Liver (tissue), 9 donors: ENCODE data around the gene PLCL1. TPM values are rescaled to one million over a fixed set of nuclear protein-coding genes. Genes with fewer than 3 reads are reported as not detected.

ENCODE experiments used
- DNase-seq: peaks from one replicate; pipeline ENCODE4 v3.0.0-alpha.2; 2017; ENCODE audit warnings: low spot score
- H3K27ac ChIP-seq, 2 donors: one replicate each; pipeline ENCODE4 v1.7.0; 2013; ENCODE audit warnings: inconsistent platforms in 2 of 2, low read length in 2 of 2, control low read depth in 1 of 2, low read depth in 1 of 2, mild to moderate bottlenecking in 1 of 2
- H3K27me3 ChIP-seq, 4 donors: one replicate each; pipeline versions ENCODE4 v1.6.1 to v1.7.0; 2013; ENCODE audit warnings: low read length in 3 of 4, inconsistent platforms in 1 of 4, mild to moderate bottlenecking in 1 of 4, moderate library complexity in 1 of 4; ENCODE audit not compliant: control insufficient read depth in 4 of 4, insufficient read depth in 4 of 4
- H3K36me3 ChIP-seq, 4 donors: one replicate each; pipeline versions ENCODE4 v1.6.1 to v1.7.0; 2013; ENCODE audit warnings: low read length in 3 of 4, mild to moderate bottlenecking in 3 of 4, low read depth in 1 of 4, moderate library complexity in 1 of 4; ENCODE audit not compliant: control insufficient read depth in 4 of 4, insufficient read depth in 3 of 4
- H3K4me1 ChIP-seq, 4 donors: one replicate each; pipeline versions ENCODE4 v1.6.1 to v1.7.0; 2013; ENCODE audit warnings: low read length in 3 of 4, mild to moderate bottlenecking in 3 of 4, moderate library complexity in 1 of 4; ENCODE audit not compliant: control insufficient read depth in 4 of 4, insufficient read depth in 4 of 4
- H3K4me3 ChIP-seq, 3 donors: one replicate each; pipeline versions ENCODE4 v1.6.1 to v1.7.0; 2013; ENCODE audit warnings: low read length in 3 of 3, control low read depth in 1 of 3, low read depth in 1 of 3, mild to moderate bottlenecking in 1 of 3
- H3K9ac ChIP-seq, 2 donors: one replicate each; pipeline ENCODE4 v1.7.0; 2013; ENCODE audit warnings: low read length in 2 of 2, mild to moderate bottlenecking in 2 of 2, moderate library complexity in 2 of 2, control low read depth in 1 of 2, low read depth in 1 of 2
- H3K9me3 ChIP-seq, 4 donors: one replicate each; pipeline versions ENCODE4 v1.6.1 to v1.7.0; 2013; ENCODE audit warnings: low read length in 3 of 4; ENCODE audit not compliant: control insufficient read depth in 4 of 4
- ATF3 ChIP-seq: IDR thresholded peaks from 2 replicates; pipeline ENCODE4 v1.6.1; 2016; ENCODE audit warnings: antibody characterized with exemption
- EGR1 ChIP-seq, 2 donors: IDR thresholded peaks; 2 replicates each; pipeline ENCODE4 v1.6.1; 2016 to 2018; ENCODE audit warnings: antibody characterized with exemption in 2 of 2, low read depth in 2 of 2
- FOXA1 ChIP-seq: IDR thresholded peaks from 2 replicates; pipeline ENCODE4 v1.6.1; 2016; ENCODE audit warnings: antibody characterized with exemption
- GABPA ChIP-seq, 2 donors: IDR thresholded peaks in 1 of 2; conservative IDR thresholded peaks in 1 of 2; 2 replicates each; pipeline ENCODE4 v1.6.1; 2016; ENCODE audit warnings: antibody characterized with exemption in 2 of 2, mild to moderate bottlenecking in 1 of 2, moderate library complexity in 1 of 2
- HNF4A ChIP-seq, 2 donors: conservative IDR thresholded peaks; 2 replicates each; pipeline ENCODE4 v1.6.1; 2016; ENCODE audit warnings: antibody characterized with exemption in 2 of 2, mild to moderate bottlenecking in 2 of 2
- MAX ChIP-seq: IDR thresholded peaks from 2 replicates; pipeline ENCODE4 v1.6.1; 2016; ENCODE audit warnings: antibody characterized with exemption
- NR2F2 ChIP-seq: IDR thresholded peaks from 2 replicates; pipeline ENCODE4 v1.6.1; 2016; ENCODE audit warnings: antibody characterized with exemption
- RXRA ChIP-seq, 2 donors: IDR thresholded peaks; 2 replicates each; pipeline ENCODE4 v1.6.1; 2017 to 2018; ENCODE audit warnings: antibody characterized with exemption in 2 of 2, mild to moderate bottlenecking in 1 of 2
- ZBTB33 ChIP-seq: IDR thresholded peaks from 2 replicates; pipeline ENCODE4 v1.6.1; 2016; ENCODE audit warnings: antibody characterized with exemption
- WGBS: extraction: QIAGEN DNeasy Blood & Tissue Kit; methylation state at CpG from one replicate; pipeline ENCODE4 v1.1.7; 2013; 5-methylcytosine and 5-hydroxymethylcytosine counted together
- polyA plus RNA-seq, 2 donors: library from polyadenylated mRNA; stranded (reverse) in 1 of 2; unstranded in 1 of 2; fragments of 200-250 nt in 1 of 2; fragments of >200 nt in 1 of 2; fragmentation: Nextera tagmentation in 1 of 2; extraction: Ambion mirVana in 1 of 2; gene quantifications; one replicate each; pipeline versions ENCODE4 v1.2.1 to v1.2.3, GENCODE V29; 2013 to 2015
- total RNA-seq, 2 donors: library from RNA; depleted of rRNA; stranded (reverse); fragments of >200 nt; gene quantifications; one replicate each; pipeline ENCODE4 v1.2.3, GENCODE V29; 2014
- TF ChIP-seq, protein P1 (sequence below): fragments of 150-350 bp; IDR thresholded peaks from 2 replicates; pipeline ENCODE4 v1.5.1; 2017; ENCODE audit warnings: improper control_type of control experiment, low read depth, low read length; ENCODE audit not compliant: missing input control
- TF ChIP-seq, protein P2 (sequence below): IDR thresholded peaks from 2 replicates; pipeline ENCODE4 v1.6.1; 2016; ENCODE audit warnings: antibody characterized with exemption, mild to moderate bottlenecking
- donor health status: healthy.
- donor health status: healthy.
- donor health status: healthy.
- donor health status: healthy.
- donor health status: healthy.

Gene PLCL1
- total and polyA plus RNA-seq, 4 donors, result 0.08 to 0.59 (median 0.31) TPM

DNA sequence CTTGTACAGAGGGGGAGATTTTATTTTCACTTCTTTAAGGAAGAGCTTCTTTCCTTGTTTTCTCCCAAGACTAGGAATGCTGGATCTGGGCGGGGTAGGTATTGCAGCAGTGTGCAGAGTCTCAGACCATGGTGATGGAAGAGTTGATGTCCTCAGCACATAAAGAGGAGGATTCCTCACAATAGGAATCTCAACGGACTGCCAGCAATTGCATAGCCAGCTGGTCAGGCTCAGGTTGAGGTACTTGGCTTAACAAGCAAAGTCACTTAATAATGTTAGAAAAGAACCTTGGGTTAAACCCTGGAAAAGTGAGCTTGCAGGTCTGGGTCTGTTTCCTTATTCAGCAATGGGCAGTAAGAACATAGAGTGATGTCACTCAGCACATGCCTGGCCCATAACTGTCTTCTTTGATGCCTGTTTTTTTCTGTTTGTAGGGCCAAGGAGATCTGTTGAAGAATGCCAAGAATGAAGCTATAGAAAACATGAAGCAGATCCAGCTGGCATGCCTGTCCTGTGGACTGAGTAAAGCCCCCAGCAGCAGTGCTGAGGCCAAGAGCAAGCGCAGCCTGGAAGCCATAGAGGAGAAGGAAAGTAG, 342.1 kb downstream of the PLCL1 start:
- Histone ChIP-seq H3K36me3 (no peaks in the 10 kb centered on the region), H3K9me3 (no peaks in the 10 kb centered on the region), H3K4me1 (no peaks in the 10 kb centered on the region), H3K4me3 (no peak overlapping the region), H3K27ac (no peak overlapping the region), H3K9ac (no peak overlapping the region), H3K27me3 (no peaks in the 10 kb centered on the region)
- 82% methylated on average over 3 of the region's 3 CpGs for WGBS
- TF ChIP-seq FOXA1 (no peak), ATF3 (no peak), MAX (no peak), GABPA (IDR thresholded peaks at IDR 0.05 in 1 of 2, conservative IDR thresholded peaks at IDR 0.05 in 1 of 2) (no peak), ZBTB33 (no peak), HNF4A (conservative IDR thresholded peaks at IDR 0.05) (no peak), NR2F2 (no peak), RXRA (IDR thresholded peaks at IDR 0.05) (no peak), EGR1 (IDR thresholded peaks at IDR 0.05; ENCODE audit: low read depth in 2 of 2) (no peak)
- TF ChIP-seq, protein P1, sequence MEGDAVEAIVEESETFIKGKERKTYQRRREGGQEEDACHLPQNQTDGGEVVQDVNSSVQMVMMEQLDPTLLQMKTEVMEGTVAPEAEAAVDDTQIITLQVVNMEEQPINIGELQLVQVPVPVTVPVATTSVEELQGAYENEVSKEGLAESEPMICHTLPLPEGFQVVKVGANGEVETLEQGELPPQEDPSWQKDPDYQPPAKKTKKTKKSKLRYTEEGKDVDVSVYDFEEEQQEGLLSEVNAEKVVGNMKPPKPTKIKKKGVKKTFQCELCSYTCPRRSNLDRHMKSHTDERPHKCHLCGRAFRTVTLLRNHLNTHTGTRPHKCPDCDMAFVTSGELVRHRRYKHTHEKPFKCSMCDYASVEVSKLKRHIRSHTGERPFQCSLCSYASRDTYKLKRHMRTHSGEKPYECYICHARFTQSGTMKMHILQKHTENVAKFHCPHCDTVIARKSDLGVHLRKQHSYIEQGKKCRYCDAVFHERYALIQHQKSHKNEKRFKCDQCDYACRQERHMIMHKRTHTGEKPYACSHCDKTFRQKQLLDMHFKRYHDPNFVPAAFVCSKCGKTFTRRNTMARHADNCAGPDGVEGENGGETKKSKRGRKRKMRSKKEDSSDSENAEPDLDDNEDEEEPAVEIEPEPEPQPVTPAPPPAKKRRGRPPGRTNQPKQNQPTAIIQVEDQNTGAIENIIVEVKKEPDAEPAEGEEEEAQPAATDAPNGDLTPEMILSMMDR, result no peak
- TF ChIP-seq, protein P2, sequence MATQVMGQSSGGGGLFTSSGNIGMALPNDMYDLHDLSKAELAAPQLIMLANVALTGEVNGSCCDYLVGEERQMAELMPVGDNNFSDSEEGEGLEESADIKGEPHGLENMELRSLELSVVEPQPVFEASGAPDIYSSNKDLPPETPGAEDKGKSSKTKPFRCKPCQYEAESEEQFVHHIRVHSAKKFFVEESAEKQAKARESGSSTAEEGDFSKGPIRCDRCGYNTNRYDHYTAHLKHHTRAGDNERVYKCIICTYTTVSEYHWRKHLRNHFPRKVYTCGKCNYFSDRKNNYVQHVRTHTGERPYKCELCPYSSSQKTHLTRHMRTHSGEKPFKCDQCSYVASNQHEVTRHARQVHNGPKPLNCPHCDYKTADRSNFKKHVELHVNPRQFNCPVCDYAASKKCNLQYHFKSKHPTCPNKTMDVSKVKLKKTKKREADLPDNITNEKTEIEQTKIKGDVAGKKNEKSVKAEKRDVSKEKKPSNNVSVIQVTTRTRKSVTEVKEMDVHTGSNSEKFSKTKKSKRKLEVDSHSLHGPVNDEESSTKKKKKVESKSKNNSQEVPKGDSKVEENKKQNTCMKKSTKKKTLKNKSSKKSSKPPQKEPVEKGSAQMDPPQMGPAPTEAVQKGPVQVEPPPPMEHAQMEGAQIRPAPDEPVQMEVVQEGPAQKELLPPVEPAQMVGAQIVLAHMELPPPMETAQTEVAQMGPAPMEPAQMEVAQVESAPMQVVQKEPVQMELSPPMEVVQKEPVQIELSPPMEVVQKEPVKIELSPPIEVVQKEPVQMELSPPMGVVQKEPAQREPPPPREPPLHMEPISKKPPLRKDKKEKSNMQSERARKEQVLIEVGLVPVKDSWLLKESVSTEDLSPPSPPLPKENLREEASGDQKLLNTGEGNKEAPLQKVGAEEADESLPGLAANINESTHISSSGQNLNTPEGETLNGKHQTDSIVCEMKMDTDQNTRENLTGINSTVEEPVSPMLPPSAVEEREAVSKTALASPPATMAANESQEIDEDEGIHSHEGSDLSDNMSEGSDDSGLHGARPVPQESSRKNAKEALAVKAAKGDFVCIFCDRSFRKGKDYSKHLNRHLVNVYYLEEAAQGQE, result no peak
- no peak for DNase-seq

DNA sequence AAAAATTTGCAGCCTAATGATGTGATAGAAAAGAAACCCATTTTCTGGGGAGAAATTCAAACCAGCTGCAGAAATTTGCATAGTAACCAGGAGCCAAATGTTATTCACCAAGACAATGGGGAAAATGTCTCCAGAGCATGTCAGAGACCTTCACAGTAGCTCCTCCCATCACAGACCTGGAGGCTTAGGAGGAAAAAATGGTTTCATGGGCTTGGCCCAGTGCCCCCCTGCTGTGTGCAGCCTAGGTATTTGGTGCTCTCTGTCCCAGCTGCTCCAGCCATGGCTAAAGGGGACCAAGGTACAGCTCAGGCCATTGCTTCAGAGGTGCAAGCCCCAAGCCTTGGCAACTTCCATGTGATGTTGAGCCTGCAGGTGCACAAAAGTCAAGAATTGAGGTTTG, 352.9 kb downstream of the PLCL1 start:
- no peak for DNase-seq
- TF ChIP-seq HNF4A (conservative IDR thresholded peaks at IDR 0.05) (no peak), RXRA (IDR thresholded peaks at IDR 0.05) (no peak), GABPA (IDR thresholded peaks at IDR 0.05 in 1 of 2, conservative IDR thresholded peaks at IDR 0.05 in 1 of 2) (no peak)
- TF ChIP-seq, protein P1, result no peak
- TF ChIP-seq, protein P2, result no peak
- H3K36me3 ChIP-seq, result no peaks in the 10 kb centered on the region
- H3K9ac ChIP-seq, result no peak overlapping the region
- H3K4me3 ChIP-seq, result no peak overlapping the region
- H3K27me3 ChIP-seq, result no peaks in the 10 kb centered on the region
- H3K9me3 ChIP-seq, result no peaks in the 10 kb centered on the region
- no peaks in the 10 kb centered on the region for H3K4me1 ChIP-seq
- H3K27ac ChIP-seq, result no peak overlapping the region
